GM12872 (cell line): ENCODE results near the gene BRD2.

Experiments
- CTCF ChIP-seq: IDR thresholded peaks from 3 replicates; pipeline ENCODE4 v1.5.1; 2011; ENCODE audit warnings: low read depth, mild to moderate bottlenecking, low read length, moderate library complexity; ENCODE audit not compliant: insufficient read depth

Gene BRD2

GRCh38 chr6:32963866-32964265 is 4.5 kb upstream of the BRD2 start:
- TF ChIP-seq CTCF: no peak

- no peak for TF ChIP-seq CTCF
Observed at GRCh38 chr6:32964776-32965175, 3.6 kb upstream of the BRD2 start.

DNA sequence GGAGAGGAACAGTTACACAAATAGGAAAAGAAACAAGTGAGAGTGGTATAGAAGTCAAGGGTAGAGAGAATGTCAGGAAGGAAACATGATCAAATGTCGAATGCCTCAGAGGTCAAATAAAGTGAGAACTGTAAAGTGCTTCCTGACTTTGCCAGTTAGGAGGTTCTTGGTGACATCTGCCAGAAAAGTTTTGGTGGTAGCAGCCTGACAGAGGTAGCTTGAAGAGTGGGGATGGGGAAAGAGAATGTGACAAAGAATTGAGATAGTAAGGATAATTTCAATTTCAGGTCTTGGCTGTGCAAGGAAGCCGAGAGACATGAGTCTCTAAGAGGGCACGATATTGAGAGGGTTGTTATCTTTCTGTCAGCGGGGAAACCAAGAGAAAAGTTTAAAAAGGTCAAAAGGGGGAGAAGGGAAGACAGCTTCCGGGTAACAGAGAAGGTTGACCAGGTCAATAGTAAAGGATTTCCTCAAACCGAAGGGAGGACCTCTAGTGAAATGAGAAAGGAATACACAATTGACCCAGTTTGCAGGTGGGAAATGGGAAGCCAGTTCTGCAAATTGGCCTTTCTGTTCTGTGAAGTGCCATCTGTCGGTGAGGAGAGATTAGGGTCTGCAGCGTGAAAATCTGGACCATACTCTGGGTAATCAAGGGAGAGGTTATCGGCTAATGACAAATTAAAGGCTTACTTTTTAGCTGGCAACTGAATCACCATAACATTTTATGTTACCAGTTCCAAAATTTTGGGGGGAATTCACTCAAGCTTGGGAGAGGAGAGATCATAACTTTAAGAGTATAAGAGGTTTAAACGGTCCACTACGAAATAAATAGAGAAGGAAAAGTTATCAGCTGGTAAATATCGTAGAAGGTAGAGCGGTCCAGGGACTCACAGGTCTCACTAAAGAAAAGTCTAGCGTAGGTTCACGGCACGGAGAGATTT is 973 bp upstream of the BRD2 start:
- TF ChIP-seq CTCF: peak; percentile 70

GRCh38 chr6:32968867-32969684 is 682 bp downstream of the BRD2 start:
- peak; percentile 23; the same call in 1 of the 3 replicates for TF ChIP-seq CTCF

DNA sequence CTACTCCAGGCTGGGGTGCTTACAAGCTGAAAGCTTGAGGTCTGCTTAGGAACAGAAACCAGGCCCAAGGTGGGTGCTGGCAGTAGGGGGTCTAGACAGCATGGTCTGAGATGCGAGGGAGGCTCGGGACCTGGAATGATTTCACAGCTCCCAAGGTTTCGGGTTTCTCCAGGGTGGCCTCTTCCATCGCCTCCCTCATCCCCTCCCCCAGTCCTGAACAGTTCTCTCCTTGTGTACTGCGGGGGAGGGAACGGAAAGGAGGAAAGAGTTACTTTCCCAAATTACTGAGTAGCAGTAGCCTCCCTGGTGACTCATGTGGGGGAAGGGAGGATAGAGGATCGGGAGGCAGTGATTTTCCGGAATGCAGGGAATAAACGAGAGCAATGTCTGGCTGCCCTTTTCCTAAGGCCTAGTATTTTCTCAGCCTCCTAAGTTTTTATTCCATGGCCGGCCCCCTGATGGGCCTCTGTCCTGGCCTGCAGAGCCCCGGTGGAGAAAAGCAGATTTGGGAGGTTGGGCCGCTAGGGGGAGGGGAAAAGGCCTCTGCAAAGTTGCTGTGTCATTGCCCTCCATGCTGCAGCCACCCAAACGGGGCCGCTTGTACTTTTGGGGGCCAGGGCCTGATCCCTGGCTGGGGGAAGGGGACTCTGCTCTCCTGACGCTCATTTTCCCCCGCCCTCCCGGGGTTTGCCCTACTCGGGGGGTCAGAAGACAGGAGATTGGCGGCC is 1.5 kb downstream of the BRD2 start:
- peak; percentile 41; the same call in 2 of the 3 replicates for TF ChIP-seq CTCF

- no peak for TF ChIP-seq CTCF
Observed at GRCh38 chr6:32970413-32971241, 2.2 kb downstream of the BRD2 start.

DNA sequence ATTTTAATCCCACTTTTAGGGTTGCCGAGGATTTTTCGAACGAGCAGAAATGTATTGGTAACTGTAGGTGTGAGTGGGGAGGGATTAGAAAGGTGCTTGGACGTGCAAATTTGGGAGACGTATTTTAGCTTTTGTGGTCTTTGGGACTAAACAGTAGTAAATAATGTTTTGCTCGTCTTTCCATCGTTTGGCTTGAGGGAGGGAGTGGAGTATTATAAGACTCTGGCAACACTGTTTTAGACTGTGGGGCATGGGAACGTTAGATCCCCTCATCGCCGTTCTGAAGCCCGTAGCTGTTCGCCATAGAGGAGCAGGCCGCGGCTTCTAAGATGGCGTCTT is 2.8 kb downstream of the BRD2 start:
- TF ChIP-seq CTCF: 0 out of 3 replicates have a peak, but pooled peaks have one; percentile 1
